NCI-H774 (cell line): Measurements from ENCODE around the gene EIPR1.

Source experiments
- DNase-seq: peaks from one replicate; lab custom pipeline; 2025; lab: John Stamatoyannopoulos, UW

The EIPR1 gene

DNA sequence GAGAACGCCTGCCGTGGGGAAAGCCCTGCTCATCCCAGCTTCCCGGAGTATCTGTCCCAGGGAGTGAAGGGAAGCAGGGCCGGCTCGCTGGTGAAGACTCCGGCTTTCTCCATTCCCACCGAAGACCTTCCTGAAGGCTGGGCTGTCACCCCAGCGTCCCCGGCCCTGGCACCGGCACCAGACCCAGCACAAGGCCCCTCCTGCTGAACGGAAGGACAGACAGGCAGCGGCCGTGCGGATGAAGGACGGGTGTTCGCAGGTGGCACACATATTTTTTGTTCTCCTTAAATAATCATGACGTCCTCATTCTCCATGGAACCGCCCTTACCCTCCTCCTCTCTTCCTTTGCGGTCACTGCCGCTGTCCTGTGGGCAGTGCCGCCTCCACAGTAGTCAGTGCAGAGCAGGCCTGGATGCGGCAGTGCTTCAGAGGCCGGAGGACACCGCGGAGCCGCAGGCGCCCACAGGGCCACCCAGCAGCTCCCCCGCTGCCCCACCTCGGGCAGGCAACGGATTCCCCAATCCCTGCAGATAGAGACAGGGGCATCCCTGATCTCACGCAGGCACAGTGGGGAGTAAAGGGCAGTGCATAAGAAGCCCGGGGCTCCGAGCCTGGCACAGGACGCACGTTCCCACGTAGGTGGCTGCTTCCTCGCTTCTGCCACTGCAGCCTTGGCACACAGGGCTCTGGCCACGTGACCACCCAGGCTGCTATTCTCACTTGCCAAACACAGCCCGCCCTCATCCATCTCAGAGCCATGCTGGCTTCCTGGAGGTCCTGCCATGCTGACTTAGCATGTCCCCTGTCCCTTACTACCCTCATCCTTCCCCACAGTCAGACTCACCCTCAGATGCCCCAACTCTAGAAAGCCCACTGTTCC is 229.7 kb downstream of the EIPR1 start:
- DNase-seq, result no peak

DNA sequence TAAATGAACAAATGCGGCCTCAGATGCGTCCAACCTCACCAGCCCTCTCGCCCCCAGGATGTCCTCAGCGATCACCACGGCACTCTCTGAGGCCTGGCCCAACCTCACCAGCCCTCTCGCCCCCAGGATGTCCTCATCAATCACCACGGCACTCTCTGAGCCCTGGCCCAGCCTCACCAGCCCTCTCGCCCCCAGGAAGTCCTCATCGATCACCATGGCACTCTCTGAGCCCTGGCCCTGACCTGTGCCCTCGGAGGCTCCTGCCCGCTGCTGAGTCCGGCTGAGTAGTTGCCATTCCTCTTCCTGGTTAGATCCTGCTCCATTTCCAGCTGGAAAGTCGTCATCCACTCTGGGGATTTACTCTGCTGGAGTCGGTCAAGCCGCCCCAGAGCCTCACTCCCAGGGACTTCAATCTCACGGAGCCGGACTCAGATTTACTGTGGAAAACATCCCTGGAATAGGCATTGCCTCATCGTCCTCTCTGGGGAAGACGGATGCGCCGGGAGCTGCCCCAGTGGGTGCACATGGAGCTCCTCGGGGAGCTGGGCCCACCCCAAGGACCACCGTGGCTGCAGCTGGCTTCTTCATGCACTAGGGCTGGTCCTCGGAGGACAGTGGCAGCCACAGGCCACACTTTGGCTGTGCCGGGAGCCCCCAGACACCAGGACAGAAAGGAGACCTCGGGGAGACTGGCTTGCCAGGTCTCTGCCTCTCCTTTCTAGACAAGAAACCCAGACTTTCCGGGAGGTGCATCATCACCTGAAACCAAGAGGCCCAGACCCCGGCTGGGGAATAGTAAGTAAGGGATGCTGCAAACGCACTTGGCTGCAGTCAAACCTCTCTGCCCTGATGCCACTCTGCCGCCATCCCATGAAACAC is 230.6 kb downstream of the EIPR1 start:
- DNase-seq, result no peak

DNA sequence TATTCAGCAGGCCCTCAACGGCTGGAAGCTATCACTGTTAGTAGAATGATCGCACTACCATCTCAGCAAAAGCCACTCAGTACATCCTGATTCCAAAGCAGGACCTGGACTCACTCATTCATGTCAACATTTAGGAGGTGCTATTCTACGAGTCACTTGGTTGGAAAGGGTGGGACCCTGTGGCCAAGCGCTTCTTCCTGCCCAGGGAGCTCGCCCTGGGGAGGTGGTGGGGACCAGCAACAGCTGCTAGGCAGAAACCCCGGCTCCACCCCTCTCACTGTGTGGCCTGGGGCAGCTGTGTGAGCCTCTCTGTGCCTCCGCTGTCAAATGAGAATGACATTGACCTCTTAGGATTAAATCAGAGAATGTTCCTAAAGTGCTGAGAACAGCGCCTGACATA is 231.4 kb downstream of the EIPR1 start:
- DNase-seq, result no peak

DNA sequence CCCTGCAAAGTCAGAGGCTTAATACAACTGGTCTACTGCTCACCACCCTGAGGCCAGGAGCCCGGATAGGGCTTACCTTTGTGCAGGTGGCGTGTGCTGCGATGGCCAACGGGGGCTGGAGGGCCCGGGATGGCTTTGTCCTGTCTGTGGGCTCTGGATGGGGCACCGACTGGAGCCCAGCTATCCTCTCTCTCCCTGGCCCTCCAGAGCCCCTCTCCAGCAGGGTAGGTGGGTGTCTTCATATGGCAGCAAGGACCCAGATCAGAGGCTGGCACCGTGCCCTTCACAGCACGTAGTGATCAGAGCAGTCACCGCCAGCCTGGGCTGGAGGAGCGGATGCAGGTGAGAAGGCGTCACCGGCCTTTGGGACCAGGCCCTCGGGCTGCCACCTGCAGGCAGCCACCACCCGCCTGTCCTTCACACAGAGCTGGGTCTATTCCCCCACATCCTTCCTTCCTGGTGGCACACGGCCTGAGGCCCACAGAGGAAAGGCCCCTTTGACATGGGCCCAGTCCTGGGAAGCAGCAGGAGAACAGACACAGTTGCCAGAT is 232.1 kb downstream of the EIPR1 start:
- DNase-seq, result no peak

DNA sequence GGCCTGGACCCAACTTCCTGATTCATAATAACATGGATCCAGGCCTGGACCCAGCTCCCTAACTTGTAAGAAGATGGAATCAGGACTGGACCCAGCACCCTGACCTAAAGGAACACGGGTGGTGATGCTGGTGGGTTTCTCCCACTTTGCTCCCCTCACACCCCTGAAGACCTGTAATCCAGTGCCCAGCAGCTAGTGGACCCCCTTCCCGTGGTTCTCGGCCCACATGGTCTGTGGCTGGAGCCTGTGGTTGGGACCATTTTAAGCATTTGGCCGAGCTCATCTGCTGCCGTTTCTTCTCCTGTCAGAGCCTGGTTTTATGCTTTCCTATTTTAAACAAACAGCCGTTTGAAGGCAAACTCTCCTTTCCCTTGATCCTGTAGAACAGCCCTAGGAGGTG is 232.8 kb downstream of the EIPR1 start:
- no peak for DNase-seq

DNA sequence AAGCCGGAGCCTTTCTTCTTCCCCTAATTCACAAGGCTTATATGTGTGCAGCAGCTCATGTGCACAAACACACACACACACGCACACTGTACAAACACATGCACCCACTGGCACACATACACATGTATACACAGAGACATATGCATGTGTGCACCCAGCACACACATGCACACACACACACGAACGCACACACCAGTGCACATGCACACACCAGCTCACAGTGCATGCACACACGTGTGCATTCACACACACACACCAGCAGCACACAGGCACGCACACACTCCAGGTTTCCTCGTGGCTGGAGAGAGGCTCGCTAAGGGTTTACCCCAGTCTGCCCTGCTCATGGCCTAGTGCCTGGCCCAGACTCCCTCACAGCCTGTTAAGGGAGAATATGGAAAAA is 234.0 kb downstream of the EIPR1 start:
- no peak for DNase-seq

DNA sequence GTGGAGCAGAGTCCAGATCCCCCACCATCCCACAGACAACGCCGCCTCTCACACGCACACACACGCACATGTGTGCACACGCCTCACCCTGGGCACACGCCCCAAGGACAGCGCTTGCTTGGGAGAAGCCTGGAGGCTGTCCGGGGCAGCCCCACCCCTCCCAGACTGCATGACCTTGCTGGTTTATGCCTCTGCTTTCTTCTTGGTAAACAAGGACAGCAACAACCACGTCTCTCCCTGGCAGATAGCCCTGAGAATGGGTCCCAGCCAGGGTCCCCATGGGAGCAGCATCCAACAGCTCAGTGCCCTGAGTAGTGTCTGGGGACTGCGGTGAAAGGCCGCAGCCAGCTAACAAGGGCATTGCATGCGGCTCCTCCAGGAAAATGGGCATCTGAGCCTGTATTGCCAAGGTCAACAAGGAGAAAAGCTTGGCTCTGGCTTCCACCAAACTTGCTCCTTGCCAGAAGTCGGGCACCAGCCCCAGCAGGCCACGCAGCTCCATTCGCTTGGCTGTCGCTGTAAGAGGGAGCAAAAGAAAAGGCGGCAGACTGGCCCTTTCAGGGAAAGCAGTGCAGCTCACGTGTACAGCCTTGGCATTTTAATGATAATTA is 234.6 kb downstream of the EIPR1 start:
- no peak for DNase-seq

DNA sequence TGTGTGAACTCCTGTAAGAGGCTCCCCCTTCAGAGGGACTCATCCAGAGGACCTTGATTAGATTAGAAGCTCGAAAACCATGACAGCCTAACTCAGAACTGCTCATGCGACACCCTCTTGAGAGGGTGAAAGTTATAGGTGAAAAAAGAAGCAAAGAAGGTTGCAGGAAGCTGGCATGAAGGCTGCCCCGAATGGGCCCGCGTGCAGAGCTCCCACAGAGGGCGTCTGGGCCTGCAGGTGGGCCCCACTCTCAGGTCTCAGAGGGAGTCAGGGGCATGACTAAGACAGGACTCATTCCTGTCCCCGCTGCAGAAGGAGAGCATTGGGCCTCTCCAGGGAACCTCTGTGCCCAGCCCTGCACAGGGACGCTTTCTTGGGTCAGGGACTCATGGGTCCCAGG is 235.4 kb downstream of the EIPR1 start:
- DNase-seq, result no peak

DNA sequence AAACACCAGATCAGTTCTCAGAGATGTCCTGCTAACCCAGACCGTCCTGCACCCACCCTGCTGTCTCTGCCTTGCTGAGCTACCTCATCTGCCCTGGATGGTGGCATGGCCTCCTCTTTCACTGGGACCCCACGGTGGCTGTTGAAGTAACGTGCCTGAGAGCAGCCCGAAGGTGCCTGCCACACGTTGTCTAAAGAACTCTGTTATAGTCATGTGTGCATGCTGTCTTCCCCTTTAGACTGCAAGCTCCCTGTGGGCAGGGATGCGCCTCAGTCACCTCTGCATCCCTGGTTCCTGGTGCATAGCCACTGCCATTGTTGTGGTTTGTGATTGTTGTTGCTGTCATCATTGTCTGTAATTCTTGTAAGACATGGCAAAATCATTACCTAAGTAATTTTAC is 235.9 kb downstream of the EIPR1 start:
- no peak for DNase-seq

DNA sequence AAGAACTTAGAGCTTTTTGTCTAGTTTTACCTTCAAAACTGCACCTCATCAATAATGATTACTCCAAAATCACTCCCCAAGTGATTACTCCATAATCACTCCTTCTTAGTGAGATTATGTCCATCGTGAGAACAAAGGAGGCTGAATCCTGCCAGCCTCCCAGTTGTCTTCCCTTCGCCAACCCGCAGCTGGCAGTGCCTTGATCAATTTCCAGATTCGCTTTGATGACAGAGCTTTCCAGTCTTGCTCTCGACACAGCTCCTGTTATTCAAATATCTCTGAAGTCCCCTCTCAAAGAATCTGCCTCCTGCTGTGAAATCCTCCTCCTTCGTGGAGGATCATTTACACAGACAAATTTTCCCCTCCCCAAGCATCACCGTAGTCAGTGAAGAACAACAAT is 237.7 kb downstream of the EIPR1 start:
- no peak for DNase-seq
